Measurements from ENCODE around the gene FAM181B.

FAM181B gene

DNA sequence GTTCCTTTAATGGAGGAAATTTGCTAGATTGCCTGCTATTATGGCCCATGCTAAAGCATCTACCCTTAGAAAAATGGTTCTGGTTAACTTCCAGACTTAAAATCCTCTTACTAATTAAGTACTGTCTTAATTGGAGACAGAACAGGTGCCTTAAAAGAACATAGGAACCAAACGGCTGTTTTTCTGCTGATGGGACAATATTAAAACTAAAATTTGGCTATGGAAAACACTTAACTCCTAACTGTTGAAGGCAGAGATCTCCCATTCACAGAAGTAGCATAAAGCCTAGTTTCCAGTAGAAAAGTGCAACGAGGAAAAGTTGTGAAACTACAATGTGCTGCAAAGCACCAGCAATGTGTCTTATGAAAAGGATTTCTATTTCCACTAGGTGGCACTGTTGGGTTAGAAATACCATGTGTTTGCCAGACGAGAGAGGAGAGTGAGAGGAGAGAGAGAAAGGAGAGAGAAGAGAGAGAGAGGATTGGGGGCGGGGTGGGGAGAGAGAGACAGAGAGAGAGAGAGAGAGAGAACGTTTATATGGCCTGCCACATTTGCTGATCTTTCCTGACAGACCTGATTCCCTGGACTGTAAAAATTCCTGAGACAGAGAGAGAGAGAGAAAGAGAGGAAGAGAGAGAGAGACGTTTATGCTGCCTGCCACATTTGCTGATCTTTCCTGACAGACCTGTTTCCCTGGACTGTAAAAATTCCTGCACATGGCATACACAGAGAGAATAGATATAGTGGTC lies 51.5 kb downstream of the FAM181B start:
- no peak for DNase-seq (ENCODE audit: low read depth in 2 of 2)

DNA sequence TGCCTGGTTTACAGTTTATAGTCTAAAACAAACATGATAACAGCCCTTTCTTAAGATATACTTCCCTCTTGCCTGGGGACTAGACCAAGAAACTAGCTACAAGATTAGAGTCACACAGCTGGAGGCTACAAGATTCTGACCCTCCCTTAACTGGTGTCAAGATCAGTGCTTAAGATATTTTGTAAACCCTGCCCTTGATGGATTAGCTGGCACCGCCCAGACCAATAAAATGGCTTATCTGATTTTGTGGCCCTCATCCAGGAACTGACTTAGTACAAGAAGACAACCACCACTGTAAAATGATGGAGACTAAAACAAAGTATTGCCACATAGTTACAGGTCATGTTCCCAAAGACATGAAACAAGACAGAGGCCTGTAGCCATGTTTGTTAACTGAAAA lies 53.4 kb downstream of the FAM181B start:
- no peak for DNase-seq (ENCODE audit: low read depth in 2 of 2)

All from stimulated activated CD8-positive, alpha-beta memory T cell treated with anti-CD3 and anti-CD28 coated beads, Interleukin-2, amount 100 ng/mL, for 48 hours (primary cell).